ENCODE measurements around the gene SLC6A19. TPM values are rescaled to one million over a fixed set of nuclear protein-coding genes. Genes with fewer than 3 reads are reported as not detected.

The SLC6A19 gene
- total and polyA plus RNA-seq, 9 of the 15 experiments (the other 6 are each of a cell fraction or from before 2014, with no cell fraction given), result 0.03 to 1.6 (median 0.59) TPM

- peak; percentile 73; the same call in 1 of the 2 replicates for TF ChIP-seq SMAD4 (CRISPR knock-in tag; conservative IDR thresholded peaks at IDR 0.05)
- TF ChIP-seq ZNF165 (CRISPR knock-in tag; IDR thresholded peaks at IDR 0.05; ENCODE audit: borderline replicate concordance), result no peak
- TF ChIP-seq TAF9B (IDR thresholded peaks at IDR 0.05; ENCODE audit: partially characterized antibody), result no peak
- TF ChIP-seq ZNF174 (CRISPR knock-in tag; IDR thresholded peaks at IDR 0.05), result no peak
- peak; percentile 78 for TF ChIP-seq POLR2G (IDR thresholded peaks at IDR 0.05; ENCODE audit: low read depth, low read length)
- 0 out of 2 replicates have a peak, but pooled peaks have one; percentile 24 for TF ChIP-seq DMBX1 (CRISPR knock-in tag; IDR thresholded peaks at IDR 0.05; ENCODE audit: borderline replicate concordance)
- TF ChIP-seq TOE1 (IDR thresholded peaks at IDR 0.05; ENCODE audit: borderline replicate concordance), result peak; percentile 80
- no peak for TF ChIP-seq TOE1 (CRISPR knock-in tag; IDR thresholded peaks at IDR 0.05; ENCODE audit: borderline replicate concordance, low read depth)
- TF ChIP-seq ZNF280A (IDR thresholded peaks at IDR 0.05; ENCODE audit: low read depth, partially characterized antibody), result peak; percentile 65
- TF ChIP-seq ZNF354B (CRISPR knock-in tag; IDR thresholded peaks at IDR 0.05), result peak; percentile 54; the same call in 1 of the 2 replicates
- TF ChIP-seq POLR2B (IDR thresholded peaks at IDR 0.05; ENCODE audit: low read depth, partially characterized antibody), result peak; percentile 49
- TF ChIP-seq HMG20A (CRISPR knock-in tag; conservative IDR thresholded peaks at IDR 0.05), result no peak
- TF ChIP-seq KDM5B (IDR thresholded peaks at IDR 0.05; ENCODE audit: insufficient replicate concordance, low read depth, low read length), result no peak
- no peak for TF ChIP-seq EZH2 (IDR thresholded peaks at IDR 0.05; ENCODE audit: borderline replicate concordance, low read depth, low read length)
- peak; percentile 38; the same call in 1 of the 2 replicates for TF ChIP-seq RAD51 (IDR thresholded peaks at IDR 0.05; ENCODE audit: borderline replicate concordance, low read depth)
- TF ChIP-seq GATAD2A (IDR thresholded peaks at IDR 0.05), result peak; percentile 20; the same call in 1 of the 2 replicates
- peak; percentile 94 for TF ChIP-seq NR2C2 (CRISPR knock-in tag; IDR thresholded peaks at IDR 0.05)
- TF ChIP-seq NR2C2 (tag; IDR thresholded peaks at IDR 0.05), result peak; percentile 98
- peak in 1 of 2 experiments; percentile 71; a peak in 2 of 4 replicates for TF ChIP-seq CSDE1 (IDR thresholded peaks at IDR 0.05)
- TF ChIP-seq ZBTB17 (CRISPR knock-in tag; IDR thresholded peaks at IDR 0.05), result peak; percentile 42; the same call in 1 of the 2 replicates
- 0 out of 2 replicates have a peak, but pooled peaks have one; percentile 18 for TF ChIP-seq ZC3H11A (IDR thresholded peaks at IDR 0.05; ENCODE audit: low read depth, low read length)
- TF ChIP-seq SLC30A9 (CRISPR knock-in tag; IDR thresholded peaks at IDR 0.05), result no peak
- peak; percentile 68 for TF ChIP-seq ASH1L (IDR thresholded peaks at IDR 0.05; ENCODE audit: borderline replicate concordance, low read depth, partially characterized antibody)
- TF ChIP-seq EP400 (IDR thresholded peaks at IDR 0.05), result peak; percentile 45
- TF ChIP-seq SMARCA4 (IDR thresholded peaks at IDR 0.05), result peak; percentile 80; the same call in 1 of the 2 replicates
- TF ChIP-seq EGR1 (conservative IDR thresholded peaks at IDR 0.05), result peak; percentile 95
- no peak for TF ChIP-seq PURB (CRISPR knock-in tag; IDR thresholded peaks at IDR 0.05; ENCODE audit: low read depth)
- TF ChIP-seq ZNF253 (CRISPR knock-in tag; conservative IDR thresholded peaks at IDR 0.05), result no peak
- TF ChIP-seq PTRF (tag; IDR thresholded peaks at IDR 0.05), result peak; percentile 17; the same call in 1 of the 2 replicates
- TF ChIP-seq BMI1 (IDR thresholded peaks at IDR 0.05; ENCODE audit: low read length), result no peak
- TF ChIP-seq EHMT2 (IDR thresholded peaks at IDR 0.05), result peak; percentile 85
Observed at GRCh38 chr5:1199649-1200494, 1.5 kb upstream of the SLC6A19 start (continued).

Measured in K562 (cell line).